Osteoblast (primary cell): ENCODE data around the gene PNKD. TPM values are rescaled to one million over a fixed set of nuclear protein-coding genes. Genes with fewer than 3 reads are reported as not detected.
A peak's percentile ranks its signal among the peaks of the same experiment; 100 is the strongest.

Experiments used
- DNase-seq: peaks from one replicate; pipeline ENCODE4 v3.0.0; 2011; ENCODE audit warnings: low spot score, mixed read lengths; ENCODE audit not compliant: insufficient read length; ENCODE audit errors: missing footprints
- H2AFZ ChIP-seq: 2 replicates; pipeline ENCODE4 v1.6.0; 2011; ENCODE audit warnings: mild to moderate bottlenecking, low read length
- H3K27ac ChIP-seq: 2 replicates; pipeline ENCODE4 v1.5.1; 2011; ENCODE audit warnings: mild to moderate bottlenecking, low read depth, low read length, moderate library complexity
- H3K27me3 ChIP-seq: 2 replicates; pipeline ENCODE4 v1.6.0; 2012; ENCODE audit warnings: mild to moderate bottlenecking, control low read depth, inconsistent platforms, low read length, moderate library complexity; ENCODE audit not compliant: insufficient read depth
- H3K36me3 ChIP-seq: 2 replicates; pipeline ENCODE4 v1.5.1; 2011; ENCODE audit warnings: mild to moderate bottlenecking, low read length, control low read depth, moderate library complexity; ENCODE audit not compliant: insufficient read depth
- H3K4me1 ChIP-seq: 2 replicates; pipeline ENCODE4 v1.5.1; 2011; ENCODE audit warnings: mild to moderate bottlenecking, low read length, control low read depth, moderate library complexity; ENCODE audit not compliant: insufficient read depth
- H3K4me2 ChIP-seq: 2 replicates; pipeline ENCODE4 v1.6.0; 2011; ENCODE audit warnings: mild to moderate bottlenecking, low read length; ENCODE audit not compliant: insufficient read depth
- H3K4me3 ChIP-seq: fragments of 200-600 bp; sonication (generic); 3 replicates; pipeline ENCODE4 v1.5.1; 2012; ENCODE audit warnings: mild to moderate bottlenecking, low read length, inconsistent platforms; ENCODE audit not compliant: insufficient read depth
- H3K79me2 ChIP-seq: 2 replicates; pipeline ENCODE4 v1.6.0; 2012; ENCODE audit warnings: mild to moderate bottlenecking, low read length, control low read depth, inconsistent platforms; ENCODE audit not compliant: insufficient read depth
- H3K9me3 ChIP-seq: 2 replicates; pipeline ENCODE4 v1.5.1; 2011; ENCODE audit warnings: low read depth, low read length, control low read depth
- H4K20me1 ChIP-seq: 2 replicates; pipeline ENCODE4 v1.6.0; 2012; ENCODE audit warnings: mild to moderate bottlenecking, low read length, control low read depth; ENCODE audit not compliant: insufficient read depth
- CTCF ChIP-seq: IDR thresholded peaks from 2 replicates; pipeline ENCODE4 v1.5.1; 2011; ENCODE audit warnings: mild to moderate bottlenecking, low read depth, low read length, moderate library complexity; ENCODE audit errors: extremely low read depth
- total RNA-seq: library from RNA; depleted of rRNA; stranded (reverse); fragments of >200 nt; gene quantifications from 2 replicates; pipeline ENCODE4 v1.2.3, GENCODE V29; 2012

PNKD gene
- total RNA-seq, 1 donor = 23.2 TPM

- TF ChIP-seq CTCF = no peak
- Histone ChIP-seq H4K20me1 (peaks cover 12% of the 10 kb centered on the region), H3K4me3 (no peak overlapping the region), H3K79me2 (peaks cover 9% of the 10 kb centered on the region), H2AFZ (no peak overlapping the region), H3K36me3 (peaks cover 41% of the 10 kb centered on the region), H3K4me2 (no peak overlapping the region), H3K27me3 (no peaks in the 10 kb centered on the region), H3K9me3 (no peaks in the 10 kb centered on the region), H3K27ac (no peak overlapping the region), H3K4me1 (peaks cover 11% of the 10 kb centered on the region)
- DNase-seq = peak; percentile 73
Observed at GRCh38 chr2:218263817-218264641, 6.3 kb upstream of the PNKD start.

- H3K27ac ChIP-seq = no peak overlapping the region
- H3K36me3 ChIP-seq = peaks cover 41% of the 10 kb centered on the region
- H3K4me1 ChIP-seq = peaks cover 6% of the 10 kb centered on the region
- DNase-seq = peak; percentile 75
- H3K4me2 ChIP-seq = no peak overlapping the region
- H3K27me3 ChIP-seq = no peaks in the 10 kb centered on the region
- no peak overlapping the region for H3K4me3 ChIP-seq
- TF ChIP-seq CTCF = no peak
- peaks cover 20% of the 10 kb centered on the region for H4K20me1 ChIP-seq
- H2AFZ ChIP-seq = no peak overlapping the region
- no peaks in the 10 kb centered on the region for H3K9me3 ChIP-seq
- peaks cover 18% of the 10 kb centered on the region for H3K79me2 ChIP-seq
Observed at GRCh38 chr2:218264773-218265561, 5.4 kb upstream of the PNKD start.

DNA sequence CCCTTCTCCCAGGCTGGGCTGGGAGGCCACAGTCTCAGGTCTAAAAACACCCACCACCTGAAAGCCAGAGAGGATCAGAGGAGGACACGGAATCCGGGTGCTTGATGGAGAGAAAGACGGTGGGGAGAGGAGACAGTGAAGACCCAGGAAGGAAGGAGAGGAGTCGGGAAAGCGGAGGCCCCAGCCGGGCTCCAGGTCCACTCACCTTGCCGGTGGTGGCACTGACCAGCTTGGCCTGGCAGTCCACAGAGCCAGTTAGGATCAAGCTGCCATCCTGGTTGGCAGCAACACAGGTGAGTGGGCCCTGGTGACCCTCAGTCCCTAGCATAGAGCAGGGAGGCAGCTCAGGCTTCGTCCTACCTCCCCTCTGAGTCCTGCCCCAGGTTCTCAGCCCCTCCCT lies 4.7 kb upstream of the PNKD start:
- Histone ChIP-seq H3K4me1 (peaks cover 6% of the 10 kb centered on the region), H3K79me2 (peaks cover 20% of the 10 kb centered on the region), H3K27me3 (no peaks in the 10 kb centered on the region), H3K4me3 (no peak overlapping the region), H4K20me1 (peaks cover 20% of the 10 kb centered on the region), H3K9me3 (no peaks in the 10 kb centered on the region), H2AFZ (no peak overlapping the region), H3K4me2 (no peak overlapping the region), H3K36me3 (peaks cover 41% of the 10 kb centered on the region), H3K27ac (no peak overlapping the region)
- DNase-seq = peak; percentile 9
- TF ChIP-seq CTCF = no peak
